ENCODE data around the gene PTX3.
A peak's percentile ranks its signal among the peaks of the same experiment; 100 is the strongest.

Gene PTX3

DNA sequence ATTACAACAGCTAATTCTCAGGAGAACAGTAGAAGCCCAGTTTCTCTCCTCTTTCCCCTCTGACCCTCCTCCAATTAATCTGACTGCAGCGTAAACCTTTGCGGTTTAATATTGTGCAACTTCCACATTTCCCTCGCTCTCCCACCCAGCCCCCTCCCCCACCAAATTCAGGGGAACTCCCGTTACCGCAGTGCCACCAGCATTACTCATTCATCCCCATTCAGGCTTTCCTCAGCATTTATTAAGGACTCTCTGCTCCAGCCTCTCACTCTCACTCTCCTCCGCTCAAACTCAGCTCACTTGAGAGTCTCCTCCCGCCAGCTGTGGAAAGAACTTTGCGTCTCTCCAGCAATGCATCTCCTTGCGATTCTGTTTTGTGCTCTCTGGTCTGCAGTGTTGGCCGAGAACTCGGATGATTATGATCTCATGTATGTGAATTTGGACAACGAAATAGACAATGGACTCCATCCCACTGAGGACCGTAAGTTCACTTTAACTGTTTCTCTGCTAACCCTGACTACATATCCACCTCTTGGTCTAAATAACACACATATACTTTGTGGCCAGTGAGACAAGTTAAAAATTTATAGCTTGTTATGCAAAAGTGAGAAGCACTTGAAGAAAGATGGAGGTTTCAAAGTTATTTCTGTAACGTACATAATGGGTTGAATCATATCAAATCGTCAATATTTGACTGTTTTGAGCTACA lies at the start of gene PTX3:
Gene PTX3, plus strand, starts transcription at position 268 of the 709 bp plus-strand sequence. Its CDS starts 84 bp downstream, at position 352.
- DNase-seq = peak in 1 of 2 experiments; percentile 66

DNA sequence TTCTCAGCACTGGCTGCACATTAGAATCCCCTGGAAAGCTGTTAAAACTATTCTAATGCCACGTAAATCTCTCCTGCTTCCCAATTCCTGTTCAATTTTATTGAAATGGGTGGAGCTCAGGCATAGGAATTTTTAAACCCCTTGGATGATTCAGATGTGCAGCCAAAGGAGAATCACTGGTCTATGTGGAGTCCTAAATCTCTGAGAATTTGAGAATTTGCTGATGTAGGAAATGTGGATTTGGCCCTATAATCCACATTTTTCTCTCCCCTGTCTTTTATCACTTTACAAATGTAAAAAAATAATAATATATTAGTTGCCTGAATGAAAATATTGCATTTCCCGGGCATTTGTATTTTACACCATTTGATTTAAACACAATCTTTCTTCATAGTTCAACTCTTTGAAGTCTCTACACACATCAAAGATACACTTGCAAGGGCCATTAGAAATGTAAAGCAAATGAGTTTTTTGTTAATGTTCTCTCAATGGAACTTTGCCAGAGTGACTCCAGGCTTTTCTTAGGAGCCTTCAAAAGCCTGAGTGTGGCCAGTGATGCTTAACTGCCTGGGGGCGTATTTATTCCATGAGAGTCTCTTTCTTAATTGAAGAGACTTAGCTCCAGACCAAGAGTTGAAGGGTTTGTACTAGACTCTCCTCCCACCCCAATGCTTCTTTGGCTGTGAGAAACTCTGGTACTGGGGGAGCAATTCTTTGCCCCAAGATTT lies 48.8 kb upstream of the PTX3 start:
- DNase-seq = no peak

GRCh38 chr3:157388976-157389375 lies 47.7 kb upstream of the PTX3 start:
- no peak for DNase-seq

GRCh38 chr3:157390713-157391515 lies 45.7 kb upstream of the PTX3 start:
- no peak for DNase-seq

- no peak for DNase-seq
Measured at GRCh38 chr3:157392104-157392503, 44.5 kb upstream of the PTX3 start.

GRCh38 chr3:157393113-157393512 lies 43.5 kb upstream of the PTX3 start:
- no peak for DNase-seq

DNA sequence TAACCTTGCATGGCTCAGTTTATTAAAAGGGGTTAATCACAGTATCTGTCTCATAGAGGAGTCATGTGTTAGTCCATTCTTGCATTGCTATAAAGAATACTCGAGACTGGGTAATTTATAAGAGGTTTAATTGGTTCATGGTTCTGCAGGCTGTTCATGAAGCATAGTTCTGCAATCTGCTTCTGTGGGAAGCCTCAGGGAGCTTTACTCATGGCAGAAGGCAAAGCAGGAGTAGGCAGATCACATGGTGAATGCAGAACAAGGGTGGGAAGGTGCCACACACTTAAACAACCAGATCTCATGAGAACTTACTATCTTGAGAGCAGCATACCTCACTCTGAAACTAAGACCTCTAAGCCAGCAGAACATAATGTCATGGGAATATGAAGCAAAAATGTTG lies 42.2 kb upstream of the PTX3 start:
- no peak for DNase-seq

DNA sequence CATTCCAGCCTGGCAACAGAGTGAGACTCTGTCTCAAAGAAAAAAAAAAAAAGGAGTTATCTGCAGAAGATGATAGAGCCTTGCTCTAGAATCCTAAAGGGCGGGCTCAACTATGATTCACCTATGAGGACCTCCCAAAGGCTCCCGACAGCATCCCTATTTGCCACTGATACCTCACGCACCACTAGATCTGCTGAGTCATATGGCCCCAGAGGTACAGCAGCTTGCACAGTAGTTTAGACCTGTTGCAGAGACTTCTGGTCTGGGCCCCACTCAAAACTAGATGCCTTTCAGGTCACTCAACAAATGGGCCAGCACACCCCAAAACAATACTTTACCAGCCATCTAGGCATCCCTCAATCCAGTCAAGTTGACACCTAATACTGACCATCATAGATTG lies 38.1 kb upstream of the PTX3 start:
- DNase-seq = no peak

- no peak for DNase-seq
Measured at GRCh38 chr3:157404381-157404780, 32.3 kb upstream of the PTX3 start.

- DNase-seq = no peak
Measured at GRCh38 chr3:157405457-157405856, 31.2 kb upstream of the PTX3 start.

GRCh38 chr3:157406394-157406793 lies 30.3 kb upstream of the PTX3 start:
- no peak for DNase-seq

GRCh38 chr3:157407769-157408168 lies 28.9 kb upstream of the PTX3 start:
- no peak for DNase-seq

DNA sequence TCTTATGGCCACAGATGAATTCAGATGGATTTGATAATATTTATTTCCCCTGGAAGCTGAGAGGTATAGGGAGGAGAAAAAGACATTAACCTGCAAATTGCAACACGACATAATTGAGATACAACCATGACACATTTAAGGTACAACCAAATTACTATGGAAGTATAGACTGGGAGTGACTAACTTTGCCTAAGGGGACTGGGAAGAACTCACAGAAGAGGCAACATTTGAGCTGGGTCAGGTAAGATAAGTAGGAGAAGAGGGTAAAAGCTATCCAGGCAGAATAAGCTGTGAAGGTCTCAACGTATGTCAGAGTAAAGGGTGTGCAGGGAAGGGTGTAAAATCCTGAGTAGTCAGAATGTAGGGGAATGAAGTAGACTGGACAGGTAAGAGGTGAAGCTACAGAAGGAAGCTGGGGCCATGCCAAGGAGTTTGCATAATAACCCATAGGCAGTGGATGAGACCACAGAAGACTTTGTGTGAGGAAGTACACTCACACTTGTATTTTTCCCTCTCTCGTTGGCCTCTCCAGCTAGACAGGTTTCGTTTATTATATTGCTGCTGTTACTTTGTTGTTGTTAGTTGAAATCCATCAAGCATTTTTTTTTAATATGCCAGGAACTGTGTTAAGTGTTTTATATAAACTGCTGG lies 28.0 kb upstream of the PTX3 start:
- DNase-seq = no peak

- no peak for DNase-seq
Measured at GRCh38 chr3:157409516-157409915, 27.1 kb upstream of the PTX3 start.

DNA sequence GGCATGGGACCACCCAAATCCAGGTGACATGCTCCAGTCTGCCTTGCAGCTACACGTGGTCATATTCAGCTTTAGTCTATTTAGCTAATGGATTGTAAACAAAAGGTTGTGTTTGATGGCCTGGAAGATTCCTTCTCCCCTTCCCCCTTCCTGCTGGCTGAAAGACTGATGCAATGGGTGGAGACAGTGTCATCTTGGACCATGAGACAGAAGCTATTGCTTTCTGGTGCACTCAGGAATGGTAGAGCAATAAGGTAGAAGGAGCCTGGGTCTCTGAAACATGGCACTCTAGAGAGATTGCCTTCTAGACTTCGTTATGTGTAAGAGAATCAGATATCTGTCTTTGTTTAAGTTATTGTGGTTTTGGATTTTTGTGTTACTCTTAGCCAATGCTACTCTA lies 25.7 kb upstream of the PTX3 start:
- DNase-seq = no peak

GRCh38 chr3:157412323-157412855 lies 24.3 kb upstream of the PTX3 start:
- no peak for DNase-seq

DNA sequence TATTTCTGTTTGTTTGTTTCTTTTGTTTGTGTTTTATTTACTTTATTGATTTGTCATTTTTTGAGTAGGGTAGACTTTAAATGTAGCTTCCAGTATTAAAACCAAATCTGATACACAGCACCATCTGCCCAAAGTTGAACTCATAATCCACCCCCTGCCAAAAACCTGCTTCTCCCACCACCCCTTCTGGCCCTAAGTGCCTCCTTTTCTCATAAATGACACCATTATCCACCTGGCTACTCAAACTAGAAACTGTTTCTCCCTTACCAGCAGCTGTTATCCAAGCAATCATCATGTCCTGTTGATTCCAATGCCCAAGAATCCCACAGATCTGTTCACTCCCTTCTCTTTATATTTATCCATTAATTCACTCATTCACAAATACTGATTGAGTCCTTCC lies 21.8 kb upstream of the PTX3 start:
- DNase-seq = no peak

DNA sequence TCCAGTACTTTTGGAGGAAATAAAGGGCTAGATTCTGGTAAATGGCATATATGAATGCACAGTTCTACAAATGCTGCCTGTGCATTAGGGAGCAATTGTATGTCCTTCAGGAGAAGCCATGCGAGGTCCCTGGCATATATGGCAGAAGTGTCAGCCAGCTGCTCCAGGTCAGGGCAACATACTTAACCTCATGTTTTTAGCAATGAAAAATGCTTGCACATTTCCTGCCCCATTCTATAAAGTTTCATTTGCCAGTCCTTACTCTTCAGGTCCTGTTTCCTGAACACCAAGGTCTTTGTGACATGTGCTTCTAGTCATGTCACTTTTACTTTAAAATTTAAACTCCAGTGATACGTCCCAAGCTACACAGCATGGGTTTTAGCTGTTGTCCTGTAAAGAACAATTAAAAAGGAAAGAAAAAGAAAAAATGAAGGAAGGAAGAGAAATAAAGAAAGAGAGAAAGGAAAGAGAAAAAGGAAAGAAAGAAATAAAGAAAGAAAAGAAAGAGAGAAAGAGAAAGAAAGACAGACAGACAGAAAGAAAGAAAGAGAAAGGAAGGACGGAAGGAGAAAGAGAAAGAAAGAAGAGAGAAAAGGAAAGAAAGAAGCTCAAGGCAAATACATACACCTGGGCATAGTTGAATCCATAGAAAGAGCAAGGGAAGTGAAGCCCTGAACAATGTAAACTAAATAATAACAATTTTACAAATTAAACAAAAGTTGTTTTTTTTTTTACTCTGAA lies 20.1 kb upstream of the PTX3 start:
- DNase-seq = no peak

DNA sequence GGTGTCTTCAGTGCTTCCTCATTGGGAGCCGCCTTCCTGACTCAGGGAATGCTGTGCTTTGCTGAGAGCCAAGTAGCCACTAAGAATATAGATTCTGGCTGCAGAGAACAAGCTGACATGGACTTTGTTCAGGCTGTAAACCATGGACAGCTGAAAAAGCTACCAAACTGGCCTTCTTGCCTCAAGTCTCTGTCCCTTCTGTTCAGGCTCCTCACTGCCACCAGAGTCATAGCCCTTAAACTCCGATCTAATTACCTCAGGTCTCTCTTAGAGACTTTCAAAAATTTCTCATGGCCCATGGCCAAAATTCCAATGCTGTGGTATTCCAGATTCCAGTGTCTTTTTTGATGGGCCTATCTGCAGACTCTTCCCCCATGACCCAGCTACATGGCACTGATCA lies 19.4 kb upstream of the PTX3 start:
- peak in 1 of 2 experiments; percentile 9 for DNase-seq

DNA sequence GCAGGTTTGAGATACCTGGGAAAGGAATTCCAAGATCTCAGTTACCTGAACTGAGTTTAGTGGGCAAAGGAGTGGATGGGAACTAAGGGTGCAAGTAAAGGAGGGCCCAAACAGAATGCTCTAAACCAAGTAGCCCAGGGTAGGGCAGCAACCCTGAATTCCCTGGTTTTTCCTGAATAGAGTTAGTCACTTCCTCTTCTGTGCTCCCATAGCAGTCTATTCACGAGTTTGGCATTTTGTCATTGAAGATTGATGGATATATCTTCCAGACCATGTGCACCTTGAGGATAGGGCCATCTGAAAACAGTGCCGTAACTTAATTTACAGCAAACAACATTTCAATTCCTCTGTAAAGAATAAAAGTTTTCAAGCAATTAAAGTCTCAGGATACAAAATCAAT lies 18.5 kb upstream of the PTX3 start:
- DNase-seq = peak; percentile 15 to 52

DNA sequence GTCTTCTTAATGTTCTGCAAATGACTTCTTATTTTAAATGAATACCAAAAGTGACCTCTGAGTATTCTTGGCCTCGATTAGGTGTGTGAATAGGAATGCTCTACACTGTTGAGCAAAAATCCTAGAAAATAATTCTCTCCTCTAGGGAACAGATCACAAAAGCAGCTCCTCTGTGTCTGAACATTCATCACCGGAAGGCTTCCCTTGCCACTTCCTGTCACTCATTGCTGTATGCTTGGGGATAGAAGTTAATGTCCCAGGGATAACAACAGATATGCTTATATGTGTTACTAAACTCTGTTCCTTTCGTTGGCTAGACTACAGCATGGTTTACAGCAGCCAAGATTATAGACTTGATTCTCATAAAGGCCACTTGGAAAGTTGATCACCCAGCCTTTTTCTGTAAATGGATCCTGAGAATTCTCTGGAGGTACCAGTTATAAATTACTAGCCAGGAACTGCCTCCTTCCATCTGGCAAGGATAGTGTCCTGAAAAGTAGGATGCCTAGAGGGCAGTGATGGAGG lies 16.0 kb upstream of the PTX3 start:
- no peak for DNase-seq

DNA sequence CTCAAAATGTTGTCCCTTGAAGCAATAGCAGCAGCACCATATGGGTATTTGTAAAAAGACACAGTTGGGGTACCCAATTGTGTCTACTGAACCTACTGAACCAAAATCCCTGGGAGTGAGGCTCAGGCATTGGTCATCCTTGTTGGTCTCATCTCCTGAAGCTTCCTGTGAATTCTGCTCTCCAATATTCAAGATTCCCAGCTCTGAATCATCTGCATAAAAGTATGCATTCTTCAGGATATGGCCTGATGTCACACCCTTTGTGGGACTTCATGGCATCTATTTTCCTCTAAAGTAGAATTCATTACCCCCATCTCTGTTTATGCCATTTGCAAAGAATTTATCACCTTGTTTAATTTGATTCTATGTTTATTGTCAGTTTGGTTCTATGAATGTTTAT lies 13.3 kb upstream of the PTX3 start:
- DNase-seq = peak in 1 of 2 experiments; percentile 43

Measured in SW 1271 (cell line).